ENCODE data around the gene ANKRD40. TPM values are rescaled to one million over a fixed set of nuclear protein-coding genes. Genes with fewer than 3 reads are reported as not detected.
A peak's percentile ranks its signal among the peaks of the same experiment; 100 is the strongest.

Gene ANKRD40
- total RNA-seq, 1 experiment from 2014 or later, result 45.3 TPM

DNA sequence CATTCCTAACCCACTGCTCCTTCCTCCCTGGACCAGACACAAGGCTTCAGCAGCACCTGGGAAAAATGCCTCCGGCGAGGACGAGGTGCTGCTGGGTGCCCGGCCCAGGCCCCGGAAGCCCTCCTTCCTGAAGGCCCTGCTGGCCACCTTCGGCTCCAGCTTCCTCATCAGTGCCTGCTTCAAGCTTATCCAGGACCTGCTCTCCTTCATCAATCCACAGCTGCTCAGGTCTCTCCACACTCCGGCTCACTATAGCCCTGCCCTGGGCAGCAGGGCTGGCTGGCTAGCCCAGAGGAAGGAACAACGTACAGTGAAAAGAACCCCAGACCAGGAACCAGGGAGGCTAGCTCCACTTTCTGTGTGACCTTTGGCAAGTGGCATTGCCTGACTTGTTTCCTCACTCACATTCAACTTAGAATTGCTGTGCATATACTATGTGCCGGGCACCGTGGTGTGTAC is 46.8 kb downstream of the ANKRD40 start:
- CTCF ChIA-PET, result interaction anchor here (0.7 to 3.5 kb wide), 17 partner anchors 10 to 299 kb away, joined by 3 to 18 read pairs (median 4); partner anchors contain the start of genes CACNA1G and SPATA20
- Mint-ChIP-seq H3K9me3 (no peaks in the 10 kb centered on the region), H3K4me1 (peaks cover 16% of the 10 kb centered on the region), H3K36me3 (no peaks in the 10 kb centered on the region), H3K4me3 (no peak overlapping the region), H3K27me3 (ENCODE audit: low read depth) (no peaks in the 10 kb centered on the region; the same call in 1 of the 2 replicates), H3K27ac (0 out of 2 replicates have a peak overlapping the region, but pooled peaks have one; percentile 39)
- no peak for ATAC-seq
- POLR2A ChIA-PET, result interaction anchor here (0.6 kb wide), 1 partner anchor 52 kb away, joined by 3 read pairs; no protein-coding TSS in a partner anchor
- no peak for DNase-seq (ENCODE audit: low spot score)
- TF ChIP-seq ZNF121 (CRISPR knock-in tag; IDR thresholded peaks at IDR 0.05) (no peak), TCF7 (CRISPR knock-in tag; IDR thresholded peaks at IDR 0.05; ENCODE audit: low read depth) (no peak), ELF4 (CRISPR knock-in tag; IDR thresholded peaks at IDR 0.05; ENCODE audit: low read depth) (no peak), ZBTB21 (CRISPR knock-in tag; IDR thresholded peaks at IDR 0.05; ENCODE audit: borderline replicate concordance) (no peak), ZNF671 (CRISPR knock-in tag; IDR thresholded peaks at IDR 0.05) (no peak), FOXJ3 (CRISPR knock-in tag; IDR thresholded peaks at IDR 0.05; ENCODE audit: borderline replicate concordance) (no peak), SOX15 (CRISPR knock-in tag; IDR thresholded peaks at IDR 0.05) (no peak), PRRX2 (CRISPR knock-in tag; IDR thresholded peaks at IDR 0.05) (no peak), OVOL2 (CRISPR knock-in tag; IDR thresholded peaks at IDR 0.05; ENCODE audit: borderline replicate concordance) (no peak), ATF1 (CRISPR knock-in tag; IDR thresholded peaks at IDR 0.05) (no peak), MXD4 (CRISPR knock-in tag; IDR thresholded peaks at IDR 0.05; ENCODE audit: borderline replicate concordance) (no peak)
- TF ChIP-seq, protein P1, sequence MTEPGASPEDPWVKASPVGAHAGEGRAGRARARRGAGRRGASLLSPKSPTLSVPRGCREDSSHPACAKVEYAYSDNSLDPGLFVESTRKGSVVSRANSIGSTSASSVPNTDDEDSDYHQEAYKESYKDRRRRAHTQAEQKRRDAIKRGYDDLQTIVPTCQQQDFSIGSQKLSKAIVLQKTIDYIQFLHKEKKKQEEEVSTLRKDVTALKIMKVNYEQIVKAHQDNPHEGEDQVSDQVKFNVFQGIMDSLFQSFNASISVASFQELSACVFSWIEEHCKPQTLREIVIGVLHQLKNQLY (CRISPR knock-in tag; IDR thresholded peaks at IDR 0.05), result no peak
- TF ChIP-seq, protein P2, sequence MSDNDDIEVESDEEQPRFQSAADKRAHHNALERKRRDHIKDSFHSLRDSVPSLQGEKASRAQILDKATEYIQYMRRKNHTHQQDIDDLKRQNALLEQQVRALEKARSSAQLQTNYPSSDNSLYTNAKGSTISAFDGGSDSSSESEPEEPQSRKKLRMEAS (CRISPR knock-in tag; IDR thresholded peaks at IDR 0.05), result no peak
- TF ChIP-seq, protein P3, sequence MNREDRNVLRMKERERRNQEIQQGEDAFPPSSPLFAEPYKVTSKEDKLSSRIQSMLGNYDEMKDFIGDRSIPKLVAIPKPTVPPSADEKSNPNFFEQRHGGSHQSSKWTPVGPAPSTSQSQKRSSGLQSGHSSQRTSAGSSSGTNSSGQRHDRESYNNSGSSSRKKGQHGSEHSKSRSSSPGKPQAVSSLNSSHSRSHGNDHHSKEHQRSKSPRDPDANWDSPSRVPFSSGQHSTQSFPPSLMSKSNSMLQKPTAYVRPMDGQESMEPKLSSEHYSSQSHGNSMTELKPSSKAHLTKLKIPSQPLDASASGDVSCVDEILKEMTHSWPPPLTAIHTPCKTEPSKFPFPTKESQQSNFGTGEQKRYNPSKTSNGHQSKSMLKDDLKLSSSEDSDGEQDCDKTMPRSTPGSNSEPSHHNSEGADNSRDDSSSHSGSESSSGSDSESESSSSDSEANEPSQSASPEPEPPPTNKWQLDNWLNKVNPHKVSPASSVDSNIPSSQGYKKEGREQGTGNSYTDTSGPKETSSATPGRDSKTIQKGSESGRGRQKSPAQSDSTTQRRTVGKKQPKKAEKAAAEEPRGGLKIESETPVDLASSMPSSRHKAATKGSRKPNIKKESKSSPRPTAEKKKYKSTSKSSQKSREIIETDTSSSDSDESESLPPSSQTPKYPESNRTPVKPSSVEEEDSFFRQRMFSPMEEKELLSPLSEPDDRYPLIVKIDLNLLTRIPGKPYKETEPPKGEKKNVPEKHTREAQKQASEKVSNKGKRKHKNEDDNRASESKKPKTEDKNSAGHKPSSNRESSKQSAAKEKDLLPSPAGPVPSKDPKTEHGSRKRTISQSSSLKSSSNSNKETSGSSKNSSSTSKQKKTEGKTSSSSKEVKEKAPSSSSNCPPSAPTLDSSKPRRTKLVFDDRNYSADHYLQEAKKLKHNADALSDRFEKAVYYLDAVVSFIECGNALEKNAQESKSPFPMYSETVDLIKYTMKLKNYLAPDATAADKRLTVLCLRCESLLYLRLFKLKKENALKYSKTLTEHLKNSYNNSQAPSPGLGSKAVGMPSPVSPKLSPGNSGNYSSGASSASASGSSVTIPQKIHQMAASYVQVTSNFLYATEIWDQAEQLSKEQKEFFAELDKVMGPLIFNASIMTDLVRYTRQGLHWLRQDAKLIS (CRISPR knock-in tag; IDR thresholded peaks at IDR 0.05; ENCODE audit: borderline replicate concordance), result no peak
- TF ChIP-seq, protein P4, sequence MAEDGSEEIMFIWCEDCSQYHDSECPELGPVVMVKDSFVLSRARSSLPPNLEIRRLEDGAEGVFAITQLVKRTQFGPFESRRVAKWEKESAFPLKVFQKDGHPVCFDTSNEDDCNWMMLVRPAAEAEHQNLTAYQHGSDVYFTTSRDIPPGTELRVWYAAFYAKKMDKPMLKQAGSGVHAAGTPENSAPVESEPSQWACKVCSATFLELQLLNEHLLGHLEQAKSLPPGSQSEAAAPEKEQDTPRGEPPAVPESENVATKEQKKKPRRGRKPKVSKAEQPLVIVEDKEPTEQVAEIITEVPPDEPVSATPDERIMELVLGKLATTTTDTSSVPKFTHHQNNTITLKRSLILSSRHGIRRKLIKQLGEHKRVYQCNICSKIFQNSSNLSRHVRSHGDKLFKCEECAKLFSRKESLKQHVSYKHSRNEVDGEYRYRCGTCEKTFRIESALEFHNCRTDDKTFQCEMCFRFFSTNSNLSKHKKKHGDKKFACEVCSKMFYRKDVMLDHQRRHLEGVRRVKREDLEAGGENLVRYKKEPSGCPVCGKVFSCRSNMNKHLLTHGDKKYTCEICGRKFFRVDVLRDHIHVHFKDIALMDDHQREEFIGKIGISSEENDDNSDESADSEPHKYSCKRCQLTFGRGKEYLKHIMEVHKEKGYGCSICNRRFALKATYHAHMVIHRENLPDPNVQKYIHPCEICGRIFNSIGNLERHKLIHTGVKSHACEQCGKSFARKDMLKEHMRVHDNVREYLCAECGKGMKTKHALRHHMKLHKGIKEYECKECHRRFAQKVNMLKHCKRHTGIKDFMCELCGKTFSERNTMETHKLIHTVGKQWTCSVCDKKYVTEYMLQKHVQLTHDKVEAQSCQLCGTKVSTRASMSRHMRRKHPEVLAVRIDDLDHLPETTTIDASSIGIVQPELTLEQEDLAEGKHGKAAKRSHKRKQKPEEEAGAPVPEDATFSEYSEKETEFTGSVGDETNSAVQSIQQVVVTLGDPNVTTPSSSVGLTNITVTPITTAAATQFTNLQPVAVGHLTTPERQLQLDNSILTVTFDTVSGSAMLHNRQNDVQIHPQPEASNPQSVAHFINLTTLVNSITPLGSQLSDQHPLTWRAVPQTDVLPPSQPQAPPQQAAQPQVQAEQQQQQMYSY (CRISPR knock-in tag; IDR thresholded peaks at IDR 0.05), result no peak
- TF ChIP-seq, protein P5, sequence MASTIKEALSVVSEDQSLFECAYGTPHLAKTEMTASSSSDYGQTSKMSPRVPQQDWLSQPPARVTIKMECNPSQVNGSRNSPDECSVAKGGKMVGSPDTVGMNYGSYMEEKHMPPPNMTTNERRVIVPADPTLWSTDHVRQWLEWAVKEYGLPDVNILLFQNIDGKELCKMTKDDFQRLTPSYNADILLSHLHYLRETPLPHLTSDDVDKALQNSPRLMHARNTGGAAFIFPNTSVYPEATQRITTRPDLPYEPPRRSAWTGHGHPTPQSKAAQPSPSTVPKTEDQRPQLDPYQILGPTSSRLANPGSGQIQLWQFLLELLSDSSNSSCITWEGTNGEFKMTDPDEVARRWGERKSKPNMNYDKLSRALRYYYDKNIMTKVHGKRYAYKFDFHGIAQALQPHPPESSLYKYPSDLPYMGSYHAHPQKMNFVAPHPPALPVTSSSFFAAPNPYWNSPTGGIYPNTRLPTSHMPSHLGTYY (CRISPR knock-in tag; IDR thresholded peaks at IDR 0.05), result no peak
- TF ChIP-seq, protein P6, sequence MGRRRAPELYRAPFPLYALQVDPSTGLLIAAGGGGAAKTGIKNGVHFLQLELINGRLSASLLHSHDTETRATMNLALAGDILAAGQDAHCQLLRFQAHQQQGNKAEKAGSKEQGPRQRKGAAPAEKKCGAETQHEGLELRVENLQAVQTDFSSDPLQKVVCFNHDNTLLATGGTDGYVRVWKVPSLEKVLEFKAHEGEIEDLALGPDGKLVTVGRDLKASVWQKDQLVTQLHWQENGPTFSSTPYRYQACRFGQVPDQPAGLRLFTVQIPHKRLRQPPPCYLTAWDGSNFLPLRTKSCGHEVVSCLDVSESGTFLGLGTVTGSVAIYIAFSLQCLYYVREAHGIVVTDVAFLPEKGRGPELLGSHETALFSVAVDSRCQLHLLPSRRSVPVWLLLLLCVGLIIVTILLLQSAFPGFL (CRISPR knock-in tag; IDR thresholded peaks at IDR 0.05; ENCODE audit: borderline replicate concordance), result no peak
- TF ChIP-seq, protein P7, sequence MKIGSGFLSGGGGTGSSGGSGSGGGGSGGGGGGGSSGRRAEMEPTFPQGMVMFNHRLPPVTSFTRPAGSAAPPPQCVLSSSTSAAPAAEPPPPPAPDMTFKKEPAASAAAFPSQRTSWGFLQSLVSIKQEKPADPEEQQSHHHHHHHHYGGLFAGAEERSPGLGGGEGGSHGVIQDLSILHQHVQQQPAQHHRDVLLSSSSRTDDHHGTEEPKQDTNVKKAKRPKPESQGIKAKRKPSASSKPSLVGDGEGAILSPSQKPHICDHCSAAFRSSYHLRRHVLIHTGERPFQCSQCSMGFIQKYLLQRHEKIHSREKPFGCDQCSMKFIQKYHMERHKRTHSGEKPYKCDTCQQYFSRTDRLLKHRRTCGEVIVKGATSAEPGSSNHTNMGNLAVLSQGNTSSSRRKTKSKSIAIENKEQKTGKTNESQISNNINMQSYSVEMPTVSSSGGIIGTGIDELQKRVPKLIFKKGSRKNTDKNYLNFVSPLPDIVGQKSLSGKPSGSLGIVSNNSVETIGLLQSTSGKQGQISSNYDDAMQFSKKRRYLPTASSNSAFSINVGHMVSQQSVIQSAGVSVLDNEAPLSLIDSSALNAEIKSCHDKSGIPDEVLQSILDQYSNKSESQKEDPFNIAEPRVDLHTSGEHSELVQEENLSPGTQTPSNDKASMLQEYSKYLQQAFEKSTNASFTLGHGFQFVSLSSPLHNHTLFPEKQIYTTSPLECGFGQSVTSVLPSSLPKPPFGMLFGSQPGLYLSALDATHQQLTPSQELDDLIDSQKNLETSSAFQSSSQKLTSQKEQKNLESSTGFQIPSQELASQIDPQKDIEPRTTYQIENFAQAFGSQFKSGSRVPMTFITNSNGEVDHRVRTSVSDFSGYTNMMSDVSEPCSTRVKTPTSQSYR (CRISPR knock-in tag; IDR thresholded peaks at IDR 0.05), result no peak
- TF ChIP-seq, protein P8, sequence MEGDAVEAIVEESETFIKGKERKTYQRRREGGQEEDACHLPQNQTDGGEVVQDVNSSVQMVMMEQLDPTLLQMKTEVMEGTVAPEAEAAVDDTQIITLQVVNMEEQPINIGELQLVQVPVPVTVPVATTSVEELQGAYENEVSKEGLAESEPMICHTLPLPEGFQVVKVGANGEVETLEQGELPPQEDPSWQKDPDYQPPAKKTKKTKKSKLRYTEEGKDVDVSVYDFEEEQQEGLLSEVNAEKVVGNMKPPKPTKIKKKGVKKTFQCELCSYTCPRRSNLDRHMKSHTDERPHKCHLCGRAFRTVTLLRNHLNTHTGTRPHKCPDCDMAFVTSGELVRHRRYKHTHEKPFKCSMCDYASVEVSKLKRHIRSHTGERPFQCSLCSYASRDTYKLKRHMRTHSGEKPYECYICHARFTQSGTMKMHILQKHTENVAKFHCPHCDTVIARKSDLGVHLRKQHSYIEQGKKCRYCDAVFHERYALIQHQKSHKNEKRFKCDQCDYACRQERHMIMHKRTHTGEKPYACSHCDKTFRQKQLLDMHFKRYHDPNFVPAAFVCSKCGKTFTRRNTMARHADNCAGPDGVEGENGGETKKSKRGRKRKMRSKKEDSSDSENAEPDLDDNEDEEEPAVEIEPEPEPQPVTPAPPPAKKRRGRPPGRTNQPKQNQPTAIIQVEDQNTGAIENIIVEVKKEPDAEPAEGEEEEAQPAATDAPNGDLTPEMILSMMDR (IDR thresholded peaks at IDR 0.05), result no peak
